GM18858 (cell line): ENCODE data around the gene NANOS3.
"Not testable (repeated sequence)": the region's sequence is repeated elsewhere in the genome, so short reads cannot be mapped to it uniquely, and the experiment has no call there.

Experiments
- ATAC-seq: cut with Tn5 transposase; IDR thresholded peaks from one replicate; pipeline ENCODE4 v1.9.1; 2021; ENCODE audit not compliant: unreplicated experiment

Gene NANOS3

DNA sequence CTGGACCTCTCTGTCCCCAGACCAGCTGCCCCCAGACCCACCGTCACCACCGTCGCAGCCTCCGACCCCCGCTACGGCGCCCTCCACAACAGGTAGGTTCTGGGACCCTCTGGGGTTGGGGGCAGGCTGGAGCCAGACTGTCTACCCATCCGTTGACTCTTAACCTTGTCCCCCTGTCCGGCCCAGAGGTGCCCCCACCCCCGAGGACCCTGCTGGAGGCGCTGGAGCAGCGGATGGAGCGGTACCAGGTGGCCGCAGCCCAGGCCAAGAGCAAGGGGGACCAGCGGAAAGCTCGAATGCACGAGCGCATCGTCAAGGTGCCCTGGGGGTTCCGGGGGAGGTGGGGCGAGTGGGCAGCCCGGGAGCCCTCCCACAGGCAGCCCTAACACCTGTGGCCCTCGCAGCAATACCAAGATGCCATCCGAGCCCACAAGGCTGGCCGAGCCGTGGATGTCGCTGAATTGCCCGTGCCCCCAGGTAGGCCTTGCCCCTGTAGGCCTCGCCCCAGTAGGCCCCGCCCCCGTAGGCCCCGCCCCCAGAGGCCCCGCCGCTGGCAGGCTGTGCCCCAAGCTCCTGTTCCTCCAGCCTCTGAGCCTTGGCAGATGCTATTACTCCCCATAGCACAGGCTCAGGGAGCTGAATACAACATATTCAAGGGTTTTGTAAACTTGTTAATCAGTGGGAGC is 41.9 kb downstream of the NANOS3 start:
- no peak for ATAC-seq

DNA sequence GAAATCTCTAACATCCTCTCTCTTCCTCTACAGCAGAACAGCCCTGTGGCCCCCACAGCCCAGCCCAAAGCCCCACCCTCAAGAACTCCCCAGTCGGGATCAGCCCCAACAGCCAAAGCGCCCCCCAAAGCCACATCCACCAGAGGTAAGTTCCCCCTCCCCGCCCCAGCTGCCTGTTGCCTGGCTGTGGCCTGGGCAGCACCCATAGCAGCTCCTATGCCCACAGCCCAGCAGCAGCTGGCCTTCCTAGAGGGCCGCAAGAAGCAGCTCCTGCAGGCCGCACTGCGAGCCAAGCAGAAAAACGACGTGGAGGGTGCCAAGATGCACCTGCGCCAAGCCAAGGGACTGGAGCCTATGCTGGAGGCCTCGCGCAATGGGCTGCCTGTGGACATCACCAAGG is 43.6 kb downstream of the NANOS3 start:
- no peak for ATAC-seq

DNA sequence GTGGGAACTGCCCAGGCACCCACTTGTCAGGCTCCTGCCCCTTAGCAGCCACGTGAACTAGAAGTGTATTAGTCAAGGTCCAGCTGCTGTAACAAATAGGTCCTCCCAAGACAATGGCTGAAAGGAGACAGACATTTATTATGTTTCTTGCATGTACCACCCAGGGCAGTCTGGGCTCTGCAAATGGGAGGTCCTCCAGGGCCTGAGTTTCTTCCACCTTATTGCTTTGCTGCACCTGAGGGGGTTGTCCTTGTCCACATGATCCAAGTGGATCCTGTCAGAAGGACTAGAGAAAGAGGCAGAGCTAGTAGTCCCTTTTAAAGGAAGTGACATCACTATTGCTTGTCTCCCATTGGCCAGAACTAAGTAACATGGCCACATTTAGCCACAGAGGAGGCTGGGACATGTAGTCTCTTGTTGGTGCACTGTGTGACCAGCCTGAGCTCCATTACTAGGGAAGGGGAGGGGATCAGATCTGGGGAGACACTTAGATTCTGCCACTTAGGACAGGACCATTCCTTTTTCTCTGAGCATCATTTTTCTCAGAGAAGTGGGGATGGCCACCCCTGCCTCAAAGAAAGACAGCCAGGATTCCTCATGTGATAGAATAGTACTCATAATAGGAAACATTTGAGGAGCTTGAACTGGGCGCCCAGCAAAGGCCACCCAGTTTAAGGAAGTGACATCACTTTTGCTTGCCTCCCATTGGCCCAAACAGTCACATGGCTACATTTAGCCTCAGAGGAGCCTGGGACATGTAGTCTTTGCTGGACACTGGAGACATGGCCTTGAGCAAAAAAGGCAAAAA is 44.2 kb downstream of the NANOS3 start:
- no peak for ATAC-seq

DNA sequence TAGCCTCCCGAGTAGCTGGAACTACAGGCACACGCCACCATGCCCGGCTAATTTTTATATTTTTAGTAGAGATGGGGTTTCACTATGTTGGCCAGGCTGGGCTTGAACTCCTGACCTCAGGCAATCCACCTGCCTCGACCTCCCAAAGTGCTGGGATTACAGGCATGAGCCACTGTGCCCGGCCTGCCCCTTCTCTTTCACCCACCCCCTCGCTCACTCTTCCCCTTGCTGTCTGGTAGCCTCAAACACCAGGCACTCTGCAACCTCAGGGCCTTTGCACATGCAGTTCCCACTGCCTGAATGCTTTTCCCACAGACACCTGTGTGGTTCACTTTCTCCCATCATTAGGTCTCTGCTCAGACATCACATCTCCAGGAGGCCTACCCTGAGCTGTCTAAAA is 45.2 kb downstream of the NANOS3 start:
- ATAC-seq, result not testable (repeated sequence)

DNA sequence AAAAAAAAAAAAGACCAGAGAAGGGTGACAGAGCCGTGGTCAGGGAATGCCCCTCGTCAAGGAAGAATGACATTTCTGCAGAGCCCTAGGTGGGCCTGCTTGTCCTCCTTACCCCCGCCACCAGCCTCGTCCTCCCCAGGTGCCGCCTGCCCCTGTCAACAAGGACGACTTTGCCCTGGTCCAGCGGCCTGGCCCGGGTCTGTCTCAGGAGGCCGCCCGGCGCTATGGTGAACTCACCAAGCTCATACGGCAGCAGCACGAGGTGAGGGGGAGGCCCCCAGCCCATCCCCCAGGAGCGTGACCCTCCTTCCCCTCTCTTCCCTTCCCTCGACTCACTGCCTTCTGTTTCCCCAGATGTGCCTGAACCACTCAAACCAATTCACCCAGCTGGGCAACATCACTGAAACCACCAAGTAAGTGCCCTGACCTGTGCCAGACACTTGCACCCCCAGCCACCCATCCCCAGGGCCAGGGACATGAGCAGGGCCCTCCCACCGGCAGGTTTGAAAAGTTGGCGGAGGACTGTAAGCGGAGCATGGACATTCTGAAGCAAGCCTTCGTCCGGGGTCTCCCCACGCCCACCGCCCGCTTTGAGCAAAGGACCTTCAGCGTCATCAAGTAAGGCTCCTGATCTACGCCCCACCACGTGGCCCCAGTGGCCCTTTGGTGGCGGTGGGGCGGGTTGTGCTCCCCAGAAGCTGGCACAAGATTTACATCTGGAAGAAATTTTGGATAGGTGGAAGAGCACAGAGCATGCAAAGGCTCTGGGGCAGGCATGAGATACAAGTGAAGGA is 46.5 kb downstream of the NANOS3 start:
- no peak for ATAC-seq

DNA sequence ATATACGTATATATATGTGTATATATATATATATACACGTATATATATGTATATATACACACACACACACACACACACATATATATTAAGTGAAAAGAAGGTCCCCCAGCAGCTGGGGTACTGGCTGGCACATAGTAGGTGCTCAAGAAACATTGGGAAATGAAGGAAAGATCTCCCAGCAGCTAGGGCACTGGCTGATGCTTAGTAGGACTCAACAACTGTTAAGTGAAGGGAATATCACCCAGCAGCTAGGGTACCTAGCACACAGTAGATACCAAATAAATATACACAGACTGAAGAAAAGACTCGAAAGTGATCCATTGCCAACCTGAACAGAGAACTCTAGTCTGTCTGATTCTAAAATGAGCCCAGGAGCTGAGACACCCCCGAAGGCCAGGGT is 49.1 kb downstream of the NANOS3 start:
- ATAC-seq, result no peak

DNA sequence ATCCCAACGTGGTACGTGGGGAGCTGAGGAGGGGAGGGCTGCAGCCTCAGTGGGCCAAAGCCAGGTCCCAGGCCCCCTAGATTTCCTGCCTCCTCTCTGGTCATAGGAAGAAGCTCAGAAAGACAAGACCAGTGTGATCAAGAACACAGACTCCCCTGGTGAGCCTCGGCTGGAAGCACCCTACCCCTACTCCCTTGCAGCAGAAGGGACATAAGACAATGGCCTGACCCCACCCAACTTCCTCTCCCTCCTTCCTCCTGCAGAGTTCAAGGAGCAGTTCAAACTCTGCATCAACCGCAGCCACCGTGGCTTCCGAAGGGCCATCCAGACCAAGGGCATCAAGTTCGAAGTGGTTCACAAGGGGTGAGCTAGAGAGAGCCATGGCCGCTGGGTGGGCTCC is 49.8 kb downstream of the NANOS3 start:
- ATAC-seq, result no peak

DNA sequence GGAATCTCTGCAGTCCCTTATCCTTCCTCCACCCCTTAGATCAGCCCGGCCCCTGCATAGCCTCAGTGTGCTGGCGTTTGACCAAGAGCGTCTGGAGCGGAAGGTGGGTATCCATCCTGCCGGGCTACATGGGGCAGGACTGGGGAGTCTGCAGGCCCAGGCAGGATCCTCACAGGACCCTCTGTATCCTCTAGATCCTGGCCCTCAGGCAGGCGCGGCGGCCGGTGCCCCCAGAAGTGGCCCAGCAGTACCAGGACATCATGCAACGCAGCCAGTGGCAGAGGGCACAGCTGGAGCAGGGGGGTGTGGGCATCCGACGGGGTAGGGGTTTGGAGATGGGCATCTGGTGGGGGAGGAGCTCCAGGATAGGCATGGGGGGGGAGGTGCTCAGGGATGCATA is 52.4 kb downstream of the NANOS3 start:
- ATAC-seq, result no peak

DNA sequence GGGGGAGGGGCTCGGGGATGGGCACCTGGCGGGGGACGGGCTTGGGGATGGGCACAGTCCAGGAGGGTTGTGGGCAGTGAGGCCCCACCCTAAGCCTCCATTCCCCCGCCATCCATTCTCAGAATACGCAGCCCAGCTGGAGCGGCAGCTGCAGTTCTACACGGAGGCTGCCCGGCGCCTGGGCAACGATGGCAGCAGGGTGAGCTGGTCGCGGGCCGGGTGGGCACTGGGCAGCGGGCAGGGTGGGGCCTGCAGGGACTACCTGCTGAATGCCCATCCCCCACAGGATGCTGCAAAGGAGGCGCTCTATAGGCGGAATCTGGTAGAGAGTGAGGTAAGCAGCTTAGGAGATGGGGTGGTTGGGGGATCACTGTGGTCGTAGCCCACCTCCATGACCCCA is 53.0 kb downstream of the NANOS3 start:
- no peak for ATAC-seq
